Astrocyte of the cerebellum (primary cell): Measurements from ENCODE around the gene PRDM16.

Experiments used
- DNase-seq: peaks from one replicate; pipeline ENCODE4 v3.0.0-alpha.2; 2011; ENCODE audit warnings: low read depth
- H3K4me3 ChIP-seq: 2 replicates; pipeline ENCODE4 v1.5.1; 2011; ENCODE audit warnings: mild to moderate bottlenecking, low read depth, low read length, moderate library complexity
- CTCF ChIP-seq: IDR thresholded peaks from 2 replicates; pipeline ENCODE4 v1.5.1; 2012; ENCODE audit warnings: low read length, low read depth, moderate library complexity, mild to moderate bottlenecking; ENCODE audit errors: missing control alignments
- in situ Hi-C: cut with HindIII; loops from 2 replicates; pipeline ENCODE4 v1.10.0; 2017; ENCODE audit warnings: low sequenced_read_pairs

PRDM16 gene

GRCh38 chr1:3384407-3384806 lies 315.4 kb downstream of the PRDM16 start:
- no peak for DNase-seq
- no peak overlapping the region for H3K4me3 ChIP-seq
- TF ChIP-seq CTCF: no peak
- in situ Hi-C loops: loop anchor here (10.0 kb wide), 1 partner anchor 260 kb away; no protein-coding TSS in a partner anchor

DNA sequence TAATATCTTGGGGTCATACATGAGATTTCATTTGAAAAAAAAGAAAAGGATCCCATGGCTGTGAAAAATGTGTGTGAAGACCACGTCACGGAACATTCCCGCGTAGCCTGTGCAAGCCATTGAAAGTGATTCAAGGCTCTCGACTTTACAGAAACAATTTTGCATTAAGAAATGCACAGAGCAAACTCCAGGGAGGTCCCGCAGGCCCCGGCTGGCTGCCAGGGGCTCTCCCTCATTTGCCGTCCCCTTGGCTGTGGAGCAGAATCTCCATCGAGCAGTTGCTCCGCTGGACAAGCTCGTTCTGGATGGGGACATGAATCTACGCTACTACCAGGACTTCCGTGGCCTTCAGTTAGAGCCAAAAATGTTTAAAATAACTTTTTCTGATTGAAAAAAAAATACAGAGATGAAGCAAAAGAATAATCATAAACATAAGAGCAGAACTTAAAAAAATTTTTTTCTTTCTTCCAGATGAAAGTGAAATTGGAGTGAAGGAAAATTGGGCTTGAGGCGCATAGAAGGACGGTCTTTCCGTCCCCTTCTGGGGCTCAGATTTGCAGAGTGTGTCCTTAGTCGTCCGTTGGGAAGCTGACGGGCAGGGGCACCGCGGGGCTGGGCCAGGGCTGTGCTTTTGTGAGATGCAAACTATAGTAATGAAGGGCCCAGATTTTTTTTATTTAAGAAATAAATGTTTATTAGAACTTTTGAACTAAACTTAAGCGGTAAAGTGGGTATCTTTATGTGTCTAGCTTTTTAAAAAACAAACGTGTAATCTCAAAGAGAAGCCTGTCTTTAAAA lies 317.4 kb downstream of the PRDM16 start:
- in situ Hi-C loops: loop anchor here (10.0 kb wide), 1 partner anchor 258 kb away; no protein-coding TSS in a partner anchor
- DNase-seq: no peak
- no peak overlapping the region for H3K4me3 ChIP-seq
- TF ChIP-seq CTCF: no peak

DNA sequence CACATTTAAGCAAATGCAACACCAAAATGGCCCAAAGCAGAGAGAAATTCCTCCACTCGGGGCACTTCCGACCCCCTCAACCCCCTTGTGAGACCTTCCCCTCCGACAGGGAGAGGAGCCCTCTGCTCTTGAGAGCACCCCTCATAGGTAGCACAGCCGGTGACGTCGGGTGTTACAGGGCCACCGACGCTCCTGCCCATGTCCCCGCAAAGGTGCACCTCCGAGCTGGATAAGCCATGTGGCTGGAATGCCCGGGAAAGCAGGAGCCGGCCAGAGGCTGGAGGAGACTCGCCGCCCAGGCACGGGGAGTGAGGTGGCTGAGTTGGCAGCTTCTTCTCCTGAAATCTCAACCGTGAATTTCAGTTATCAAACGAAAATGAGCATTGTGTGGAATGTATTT lies 318.4 kb downstream of the PRDM16 start:
- no peak overlapping the region for H3K4me3 ChIP-seq
- DNase-seq: no peak
- in situ Hi-C loops: loop anchor here (10.0 kb wide), 1 partner anchor 257 kb away; no protein-coding TSS in a partner anchor
- TF ChIP-seq CTCF: no peak

DNA sequence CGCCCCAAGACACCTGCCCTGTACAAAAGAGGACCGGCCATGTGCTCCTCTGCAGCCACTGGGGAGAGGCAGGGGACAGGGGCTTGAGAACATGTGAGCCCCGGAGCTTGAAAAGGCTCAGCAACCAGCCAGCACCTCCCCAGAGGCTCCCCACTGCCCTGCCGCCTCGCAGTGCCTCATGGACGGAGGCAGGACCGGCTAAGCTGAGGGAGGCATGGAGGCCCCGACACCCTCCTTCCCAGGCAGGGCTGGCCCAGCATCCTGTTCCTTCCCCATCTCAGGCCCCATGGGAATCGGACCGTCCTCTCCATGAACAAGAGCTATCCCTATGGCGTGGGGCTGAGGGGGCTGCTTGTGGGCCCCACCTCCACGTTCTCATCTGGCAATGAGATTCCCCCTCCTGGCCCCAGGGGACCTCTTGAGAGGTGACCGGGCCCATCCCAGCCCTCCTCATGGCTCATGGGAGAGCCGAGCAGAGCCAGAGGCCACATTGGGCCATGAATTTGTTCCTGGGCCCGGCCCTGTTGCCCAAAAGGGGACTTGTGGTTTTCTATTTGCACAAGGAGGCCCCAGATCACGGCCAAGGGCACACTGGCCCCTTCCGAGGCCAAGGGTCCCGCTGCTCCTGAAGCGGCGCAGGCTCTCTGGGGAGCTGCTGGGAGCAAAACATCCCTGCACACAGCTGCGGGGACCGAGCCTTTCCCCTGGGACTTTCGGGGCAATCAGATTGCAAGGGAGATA lies 320.3 kb downstream of the PRDM16 start:
- TF ChIP-seq CTCF: no peak
- DNase-seq: no peak
- in situ Hi-C loops: loop anchor here (10.0 kb wide), 1 partner anchor 256 kb away; no protein-coding TSS in a partner anchor
- no peak overlapping the region for H3K4me3 ChIP-seq

- in situ Hi-C loops: no loop called here
- H3K4me3 ChIP-seq: no peak overlapping the region
- DNase-seq: no peak
- no peak for TF ChIP-seq CTCF
Observed at GRCh38 chr1:3390291-3390690, 321.3 kb downstream of the PRDM16 start.

DNA sequence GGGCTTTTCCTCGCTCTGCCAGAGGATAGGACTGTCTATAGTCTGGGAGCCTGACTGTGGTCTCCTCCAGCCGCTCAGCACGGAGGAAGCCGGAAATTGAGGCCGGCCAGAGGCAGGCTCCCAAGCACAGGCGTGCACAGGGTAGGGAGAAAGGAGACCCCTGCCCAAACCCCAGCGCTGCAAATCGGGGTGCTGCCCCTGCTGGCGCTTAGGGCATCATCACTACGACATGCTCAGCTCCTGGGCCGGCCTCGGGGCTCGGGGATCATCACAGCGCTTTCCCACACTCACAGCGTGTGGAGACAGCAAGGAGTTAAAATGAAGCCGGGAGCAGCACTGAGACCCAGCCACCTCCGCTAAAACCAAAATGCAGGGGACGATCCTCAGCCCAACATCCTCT lies 322.7 kb downstream of the PRDM16 start:
- TF ChIP-seq CTCF: no peak
- in situ Hi-C loops: no loop called here
- DNase-seq: no peak
- H3K4me3 ChIP-seq: no peak overlapping the region
